HepG2 (cell line): ENCODE results near the gene PAQR7. TPM values are rescaled to one million over a fixed set of nuclear protein-coding genes. Genes with fewer than 3 reads are reported as not detected.

Experiments used
- ATAC-seq: fragments of 200-7000 bp; cut with Tn5 transposase; 3 replicates; pipeline ENCODE4 v1.9.1; 2020; ENCODE audit warnings: mild to moderate bottlenecking, moderate library complexity
- BruUV-seq: library from RNA; stranded (reverse); fragments of 400-500 nt; replicated peaks from 2 replicates; lab custom pipeline; 2021; lab: Mats Ljungman, UMichigan
- CTCF ChIA-PET: fragments of 300-600 bp; formaldehyde crosslinking; extraction: SDS; loops from one replicate; lab custom pipeline; 2021; ENCODE audit warnings: low total read pairs, inconsistent platforms, low intra/inter-chr PET ratio; lab: Yijun Ruan, JAX
- POLR2A ChIA-PET: fragments of 350-600 bp; sonication (Branson Sonifier 250); formaldehyde crosslinking; loops from one replicate; lab custom pipeline; 2020; ENCODE audit warnings: antibody characterized with exemption, inconsistent platforms; lab: Yijun Ruan, JAX
- DNase-seq: peaks from one replicate; pipeline ENCODE4 v3.0.0-alpha.2; 2015; ENCODE audit warnings: low spot score
- FAIRE-seq: peaks from 3 replicates; lab custom pipeline; 2011; peaks lifted over from hg19 to GRCh38; lab: Jason Lieb, UNC
- H2AFZ ChIP-seq: one replicate; pipeline ENCODE4 v1.6.1; 2011; ENCODE audit warnings: low read length, inconsistent platforms
- H3K27ac ChIP-seq: fragments of 300-600 bp; 3 replicates; pipeline ENCODE4 v1.8.0; 2011; ENCODE audit warnings: mixed run types, mild to moderate bottlenecking, mixed read lengths, low read length, inconsistent platforms; ENCODE audit not compliant: insufficient read depth; ENCODE audit errors: extremely low read length
- H3K27me3 ChIP-seq, 2 experiments: fragments of 200-600 bp in 1 of 2; 2 replicates in 1 of 2; 3 replicates in 1 of 2; pipeline versions ENCODE4 v1.6.0 to v1.8.0; 2011; ENCODE audit warnings: low read length in 2 of 2, mild to moderate bottlenecking in 2 of 2, moderate library complexity in 2 of 2, inconsistent platforms in 1 of 2; ENCODE audit not compliant: insufficient read depth in 2 of 2, control insufficient read depth in 1 of 2
- H3K36me3 ChIP-seq, 2 experiments: fragments of 200-600 bp in 1 of 2; replicated peaks in 1 of 2; 2 replicates in 1 of 2; 3 replicates in 1 of 2; pipeline versions ENCODE4 v1.5.1 to v1.8.0; 2011; ENCODE audit warnings: low read length in 2 of 2, inconsistent platforms in 1 of 2; ENCODE audit not compliant: insufficient read depth in 2 of 2, control insufficient read depth in 1 of 2
- H3K4me1 ChIP-seq: 2 replicates; pipeline ENCODE4 v1.5.1; 2012; ENCODE audit warnings: low read length, inconsistent platforms; ENCODE audit not compliant: insufficient read depth
- H3K4me2 ChIP-seq: 2 replicates; pipeline ENCODE4 v1.6.0; 2011; ENCODE audit warnings: low read depth, low read length, inconsistent platforms
- H3K4me3 ChIP-seq, 3 experiments: fragments of 200-600 bp in 1 of 3; sonication (generic), shearing (Covaris generic) in 1 of 3; replicated peaks in 1 of 3; 2 replicates each; pipeline ENCODE4 v1.5.1; 2011 to 2016; ENCODE audit warnings: low read length in 3 of 3, inconsistent platforms in 2 of 3, low read depth in 2 of 3, mild to moderate bottlenecking in 2 of 3, control low read depth in 1 of 3, mixed read lengths in 1 of 3; ENCODE audit not compliant: insufficient read depth in 1 of 3
- H3K79me2 ChIP-seq: one replicate; pipeline ENCODE4 v1.6.1; 2011; ENCODE audit warnings: low read length, inconsistent platforms; ENCODE audit not compliant: insufficient read depth
- H3K9ac ChIP-seq: 2 replicates; pipeline ENCODE4 v1.6.0; 2011; ENCODE audit warnings: mild to moderate bottlenecking, low read depth, low read length, inconsistent platforms; ENCODE audit not compliant: insufficient read depth
- H3K9me3 ChIP-seq: 2 replicates; pipeline ENCODE4 v1.5.1; 2012; ENCODE audit warnings: mild to moderate bottlenecking, low read length
- H4K20me1 ChIP-seq: 2 replicates; pipeline ENCODE4 v1.6.0; 2011; ENCODE audit warnings: inconsistent platforms, mild to moderate bottlenecking, low read length, moderate library complexity; ENCODE audit not compliant: insufficient read depth
- CEBPG ChIP-seq: IDR thresholded peaks from 2 replicates; pipeline ENCODE4 v1.6.1; 2016
- DNMT1 ChIP-seq: sonication (generic); formaldehyde crosslinking; IDR thresholded peaks from 2 replicates; pipeline ENCODE4 v1.5.1; 2020; ENCODE audit warnings: mild to moderate bottlenecking, missing genetic modification reagents
- PHF8 ChIP-seq: sonication (generic); formaldehyde crosslinking; IDR thresholded peaks from 2 replicates; pipeline ENCODE4 v1.5.0; 2020; ENCODE audit warnings: missing genetic modification reagents
- SSRP1 ChIP-seq: IDR thresholded peaks from 2 replicates; pipeline ENCODE4 v1.6.1; 2016; ENCODE audit warnings: control low read depth
- ZFP36 ChIP-seq: fragments of 150-350 bp; IDR thresholded peaks from 2 replicates; pipeline ENCODE4 v1.6.1; 2018; ENCODE audit warnings: borderline replicate concordance, low read length, low read depth; ENCODE audit not compliant: partially characterized antibody
- ZNF446 ChIP-seq: sonication (generic); formaldehyde crosslinking; IDR thresholded peaks from 2 replicates; pipeline ENCODE4 v1.5.0; 2020; ENCODE audit warnings: mild to moderate bottlenecking, missing genetic modification reagents
- ZNF614 ChIP-seq: IDR thresholded peaks from 2 replicates; pipeline ENCODE4 v1.6.1; 2018; ENCODE audit warnings: missing biosample characterization, missing genetic modification reagents, inconsistent platforms, borderline replicate concordance
- ZNF639 ChIP-seq: conservative IDR thresholded peaks from 2 replicates; pipeline ENCODE4 v1.6.1; 2018; ENCODE audit warnings: missing genetic modification reagents
- ZNF7 ChIP-seq: IDR thresholded peaks from 2 replicates; pipeline ENCODE4 v1.6.1; 2016; ENCODE audit warnings: missing biosample characterization, missing genetic modification reagents
- WGBS: methylation state at CpG from one replicate; pipeline ENCODE4 v1.1.6; 2017; ENCODE audit warnings: low lambda C conversion rate; 5-methylcytosine and 5-hydroxymethylcytosine counted together
- in situ Hi-C: cut with HindIII; loops from 2 replicates; pipeline ENCODE4 v1.10.0; 2017; ENCODE audit warnings: low pct_unique_long_range_greater_than_20kb; ENCODE audit not compliant: extremely low pct_ligation_motif_present
- intact Hi-C: fragments of 100-400 bp; cut with micrococcal nuclease; formaldehyde crosslinking; loops from one replicate; pipeline ENCODE4 v1.10.0; 2022; ENCODE audit not compliant: unreplicated experiment
- polyA plus RNA-seq, 8 experiments: library from polyadenylated mRNA; depleted of rRNA in 3 of 8; stranded (reverse) in 7 of 8; unstranded in 1 of 8; fragments of >200 nt; fragmentation: Illumina TruSeq in 4 of 8; extraction: Trizol in 4 of 8; gene quantifications; 2 replicates each; pipeline versions ENCODE4 v1.2.1 to v1.2.3, GENCODE V29; 2011 to 2016; ENCODE audit warnings: low read depth in 4 of 8, missing spikeins in 1 of 8, mixed read lengths in 1 of 8; ENCODE audit not compliant: insufficient read depth in 1 of 8
- total RNA-seq, 5 experiments: library from RNA; depleted of rRNA; stranded (reverse); fragments of >200 nt; fragmentation: Illumina TruSeq; extraction: Trizol; gene quantifications; 2 replicates each; pipeline ENCODE4 v1.2.3, GENCODE V29; 2016; ENCODE audit warnings: low read depth in 1 of 5
- TF ChIP-seq, protein P1 (sequence below): sonication (generic); formaldehyde crosslinking; IDR thresholded peaks from 2 replicates; pipeline ENCODE4 v1.4.0; 2020; ENCODE audit warnings: missing genetic modification reagents, borderline replicate concordance
- TF ChIP-seq, protein P2 (sequence below): sonication (generic); formaldehyde crosslinking; IDR thresholded peaks from 2 replicates; pipeline ENCODE4 v1.9.0; 2021; ENCODE audit warnings: missing genetic modification reagents, borderline replicate concordance
- TF ChIP-seq, protein P3 (sequence below): IDR thresholded peaks from 2 replicates; pipeline ENCODE4 v1.6.1; 2016; ENCODE audit warnings: low read depth, control low read depth

Gene PAQR7
- total and polyA plus RNA-seq, 2 of the 13 experiments (the other 11 are each of a cell fraction or from before 2014, with no cell fraction given) = 13.2 to 16.6 TPM

- TF ChIP-seq, protein P1, sequence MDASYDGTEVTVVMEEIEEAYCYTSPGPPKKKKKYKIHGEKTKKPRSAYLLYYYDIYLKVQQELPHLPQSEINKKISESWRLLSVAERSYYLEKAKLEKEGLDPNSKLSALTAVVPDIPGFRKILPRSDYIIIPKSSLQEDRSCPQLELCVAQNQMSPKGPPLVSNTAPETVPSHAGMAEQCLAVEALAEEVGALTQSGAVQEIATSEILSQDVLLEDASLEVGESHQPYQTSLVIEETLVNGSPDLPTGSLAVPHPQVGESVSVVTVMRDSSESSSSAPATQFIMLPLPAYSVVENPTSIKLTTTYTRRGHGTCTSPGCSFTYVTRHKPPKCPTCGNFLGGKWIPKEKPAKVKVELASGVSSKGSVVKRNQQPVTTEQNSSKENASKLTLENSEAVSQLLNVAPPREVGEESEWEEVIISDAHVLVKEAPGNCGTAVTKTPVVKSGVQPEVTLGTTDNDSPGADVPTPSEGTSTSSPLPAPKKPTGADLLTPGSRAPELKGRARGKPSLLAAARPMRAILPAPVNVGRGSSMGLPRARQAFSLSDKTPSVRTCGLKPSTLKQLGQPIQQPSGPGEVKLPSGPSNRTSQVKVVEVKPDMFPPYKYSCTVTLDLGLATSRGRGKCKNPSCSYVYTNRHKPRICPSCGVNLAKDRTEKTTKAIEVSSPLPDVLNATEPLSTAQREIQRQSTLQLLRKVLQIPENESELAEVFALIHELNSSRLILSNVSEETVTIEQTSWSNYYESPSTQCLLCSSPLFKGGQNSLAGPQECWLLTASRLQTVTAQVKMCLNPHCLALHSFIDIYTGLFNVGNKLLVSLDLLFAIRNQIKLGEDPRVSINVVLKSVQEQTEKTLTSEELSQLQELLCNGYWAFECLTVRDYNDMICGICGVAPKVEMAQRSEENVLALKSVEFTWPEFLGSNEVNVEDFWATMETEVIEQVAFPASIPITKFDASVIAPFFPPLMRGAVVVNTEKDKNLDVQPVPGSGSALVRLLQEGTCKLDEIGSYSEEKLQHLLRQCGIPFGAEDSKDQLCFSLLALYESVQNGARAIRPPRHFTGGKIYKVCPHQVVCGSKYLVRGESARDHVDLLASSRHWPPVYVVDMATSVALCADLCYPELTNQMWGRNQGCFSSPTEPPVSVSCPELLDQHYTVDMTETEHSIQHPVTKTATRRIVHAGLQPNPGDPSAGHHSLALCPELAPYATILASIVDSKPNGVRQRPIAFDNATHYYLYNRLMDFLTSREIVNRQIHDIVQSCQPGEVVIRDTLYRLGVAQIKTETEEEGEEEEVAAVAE = no peak
These were observed 4.3 kb downstream of the PAQR7 start (continued) for GRCh38 chr1:25871086-25871703.

GRCh38 chr1:25870614-25871013 lies 4.9 kb downstream of the PAQR7 start:
- no peak for ATAC-seq
- H3K36me3 ChIP-seq = no peaks in the 10 kb centered on the region
- H3K27ac ChIP-seq = peak overlapping the region; percentile 76
- H3K4me3 ChIP-seq = peak overlapping the region in 2 of 3 experiments; percentile 31 to 56; a peak in 2 of 6 replicates
- H3K4me2 ChIP-seq = peak overlapping the region; percentile 81
- in situ Hi-C loops (no loop called here), intact Hi-C loops (no loop called here)
- no peak for DNase-seq
- H3K9me3 ChIP-seq = no peaks in the 10 kb centered on the region
- no TSS peak for BruUV-seq
- peaks cover 90% of the 10 kb centered on the region for H3K4me1 ChIP-seq
- no peak for FAIRE-seq
- WGBS = 13% methylated on average over 1 of the region's 1 CpG
- no peaks in the 10 kb centered on the region for H4K20me1 ChIP-seq
- POLR2A ChIA-PET = interaction anchor here (1.0 kb wide), 1 partner anchor 9 kb away, joined by 4 read pairs; no protein-coding TSS in a partner anchor
- H2AFZ ChIP-seq = no peak overlapping the region
- H3K79me2 ChIP-seq = peaks cover 22% of the 10 kb centered on the region
- CTCF ChIA-PET = no interaction called here
- H3K9ac ChIP-seq = no peak overlapping the region
- H3K27me3 ChIP-seq = no peaks in the 10 kb centered on the region; a peak in 1 of 5 replicates
- TF ChIP-seq ZNF614 (CRISPR knock-in tag) (0 out of 2 replicates have a peak, but pooled peaks have one; percentile 5), SSRP1 (CRISPR knock-in tag) (0 out of 2 replicates have a peak, but pooled peaks have one; percentile 60), CEBPG (peak; percentile 80), ZNF446 (CRISPR knock-in tag) (no peak), DNMT1 (no peak), PHF8 (CRISPR knock-in tag) (0 out of 2 replicates have a peak, but pooled peaks have one; percentile 18), ZNF639 (CRISPR knock-in tag) (0 out of 2 replicates have a peak, but pooled peaks have one; percentile 23), ZFP36 (peak; percentile 23), ZNF7 (peak; percentile 99)
- TF ChIP-seq, protein P2, sequence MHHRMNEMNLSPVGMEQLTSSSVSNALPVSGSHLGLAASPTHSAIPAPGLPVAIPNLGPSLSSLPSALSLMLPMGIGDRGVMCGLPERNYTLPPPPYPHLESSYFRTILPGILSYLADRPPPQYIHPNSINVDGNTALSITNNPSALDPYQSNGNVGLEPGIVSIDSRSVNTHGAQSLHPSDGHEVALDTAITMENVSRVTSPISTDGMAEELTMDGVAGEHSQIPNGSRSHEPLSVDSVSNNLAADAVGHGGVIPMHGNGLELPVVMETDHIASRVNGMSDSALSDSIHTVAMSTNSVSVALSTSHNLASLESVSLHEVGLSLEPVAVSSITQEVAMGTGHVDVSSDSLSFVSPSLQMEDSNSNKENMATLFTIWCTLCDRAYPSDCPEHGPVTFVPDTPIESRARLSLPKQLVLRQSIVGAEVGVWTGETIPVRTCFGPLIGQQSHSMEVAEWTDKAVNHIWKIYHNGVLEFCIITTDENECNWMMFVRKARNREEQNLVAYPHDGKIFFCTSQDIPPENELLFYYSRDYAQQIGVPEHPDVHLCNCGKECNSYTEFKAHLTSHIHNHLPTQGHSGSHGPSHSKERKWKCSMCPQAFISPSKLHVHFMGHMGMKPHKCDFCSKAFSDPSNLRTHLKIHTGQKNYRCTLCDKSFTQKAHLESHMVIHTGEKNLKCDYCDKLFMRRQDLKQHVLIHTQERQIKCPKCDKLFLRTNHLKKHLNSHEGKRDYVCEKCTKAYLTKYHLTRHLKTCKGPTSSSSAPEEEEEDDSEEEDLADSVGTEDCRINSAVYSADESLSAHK (CRISPR knock-in tag) = no peak
- TF ChIP-seq, protein P3, sequence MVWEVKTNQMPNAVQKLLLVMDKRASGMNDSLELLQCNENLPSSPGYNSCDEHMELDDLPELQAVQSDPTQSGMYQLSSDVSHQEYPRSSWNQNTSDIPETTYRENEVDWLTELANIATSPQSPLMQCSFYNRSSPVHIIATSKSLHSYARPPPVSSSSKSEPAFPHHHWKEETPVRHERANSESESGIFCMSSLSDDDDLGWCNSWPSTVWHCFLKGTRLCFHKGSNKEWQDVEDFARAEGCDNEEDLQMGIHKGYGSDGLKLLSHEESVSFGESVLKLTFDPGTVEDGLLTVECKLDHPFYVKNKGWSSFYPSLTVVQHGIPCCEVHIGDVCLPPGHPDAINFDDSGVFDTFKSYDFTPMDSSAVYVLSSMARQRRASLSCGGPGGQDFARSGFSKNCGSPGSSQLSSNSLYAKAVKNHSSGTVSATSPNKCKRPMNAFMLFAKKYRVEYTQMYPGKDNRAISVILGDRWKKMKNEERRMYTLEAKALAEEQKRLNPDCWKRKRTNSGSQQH (CRISPR knock-in tag) = 0 out of 2 replicates have a peak, but pooled peaks have one; percentile 52
